CD4-positive, alpha-beta T cell treated with Interleukin-2 at 100 ng/mL for 4 hours (primary cell): ENCODE data around the gene MEIOB.
"Not testable (repeated sequence)": the region's sequence is repeated elsewhere in the genome, so short reads cannot be mapped to it uniquely, and the experiment has no call there.

Experiments used
- DNase-seq: peaks from one replicate; pipeline ENCODE4 v3.0.0-alpha.2; 2020; ENCODE audit warnings: low spot score

MEIOB gene, protein sequence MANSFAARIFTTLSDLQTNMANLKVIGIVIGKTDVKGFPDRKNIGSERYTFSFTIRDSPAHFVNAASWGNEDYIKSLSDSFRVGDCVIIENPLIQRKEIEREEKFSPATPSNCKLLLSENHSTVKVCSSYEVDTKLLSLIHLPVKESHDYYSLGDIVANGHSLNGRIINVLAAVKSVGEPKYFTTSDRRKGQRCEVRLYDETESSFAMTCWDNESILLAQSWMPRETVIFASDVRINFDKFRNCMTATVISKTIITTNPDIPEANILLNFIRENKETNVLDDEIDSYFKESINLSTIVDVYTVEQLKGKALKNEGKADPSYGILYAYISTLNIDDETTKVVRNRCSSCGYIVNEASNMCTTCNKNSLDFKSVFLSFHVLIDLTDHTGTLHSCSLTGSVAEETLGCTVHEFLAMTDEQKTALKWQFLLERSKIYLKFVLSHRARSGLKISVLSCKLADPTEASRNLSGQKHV

GRCh38 chr16:1871974-1872635, at the start of gene MEIOB:
TSS of gene MEIOB (minus strand) at chr16:1872164. CDS start at chr16:1868175, 3,989 bp downstream.
- no peak for DNase-seq

DNA sequence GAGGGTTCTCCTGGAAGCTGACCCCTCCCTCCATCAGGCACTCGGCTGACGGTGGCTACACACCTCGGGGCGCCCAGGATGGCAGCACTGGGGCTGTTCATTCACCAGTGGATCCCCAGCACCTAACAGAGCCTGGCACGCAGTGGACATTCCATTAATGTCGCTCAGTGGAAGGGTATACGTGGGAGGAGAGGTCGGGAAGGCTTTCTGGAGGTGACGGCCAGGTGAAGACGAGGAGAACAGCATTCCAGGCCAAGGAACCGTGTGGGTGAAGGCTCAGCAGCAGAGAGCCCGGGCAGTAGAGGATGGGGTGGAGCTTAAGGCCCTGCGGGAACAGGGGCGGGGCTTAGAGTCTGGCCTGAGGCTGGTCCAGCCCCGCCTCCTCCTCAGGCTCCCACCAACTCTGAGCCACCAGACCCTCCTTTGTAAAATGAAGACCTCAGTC, 48.8 kb upstream of the MEIOB start:
- no peak for DNase-seq

- DNase-seq, result not testable (repeated sequence)
Measured at GRCh38 chr16:1920122-1920521, 48.2 kb upstream of the MEIOB start.

DNA sequence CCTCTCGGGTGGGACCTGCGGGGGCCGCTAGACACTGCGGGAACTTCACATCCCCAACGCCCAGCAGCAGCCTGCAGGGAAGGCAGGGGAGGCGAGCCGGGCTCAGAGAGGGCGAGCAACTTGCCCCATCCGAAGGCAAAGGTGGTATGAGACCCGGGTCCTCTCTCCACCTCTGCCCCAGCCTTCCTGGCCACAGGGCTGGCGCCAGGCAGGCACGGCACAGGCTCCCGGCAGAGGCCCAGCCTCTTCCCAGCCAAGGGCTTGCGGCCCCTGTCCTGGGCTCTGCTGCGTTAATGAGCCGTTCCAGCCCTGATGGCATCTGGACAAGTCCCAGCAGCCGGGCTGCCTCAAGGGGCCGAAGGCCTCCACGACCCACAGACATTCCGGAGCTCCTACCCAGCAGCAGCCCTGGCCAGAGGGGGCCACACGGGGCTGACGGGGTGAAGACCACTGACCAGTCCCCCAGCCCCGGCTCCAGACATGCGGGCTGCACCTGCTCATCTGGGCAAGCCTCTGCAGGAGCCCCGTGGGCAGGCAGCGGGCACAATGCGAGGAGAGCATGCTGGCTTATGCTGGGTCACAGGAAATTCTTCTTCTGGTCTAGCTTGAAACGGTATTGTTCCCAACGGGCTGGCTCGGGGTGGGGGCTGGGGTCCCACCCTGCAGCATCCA, 47.5 kb upstream of the MEIOB start:
- no peak for DNase-seq

- no peak for DNase-seq
Measured at GRCh38 chr16:1918351-1919326, 46.7 kb upstream of the MEIOB start, which contains the start of gene HS3ST6. TSS of gene HS3ST6 (minus strand) at chr16:1918415. CDS start at chr16:1918323, 92 bp downstream.

DNA sequence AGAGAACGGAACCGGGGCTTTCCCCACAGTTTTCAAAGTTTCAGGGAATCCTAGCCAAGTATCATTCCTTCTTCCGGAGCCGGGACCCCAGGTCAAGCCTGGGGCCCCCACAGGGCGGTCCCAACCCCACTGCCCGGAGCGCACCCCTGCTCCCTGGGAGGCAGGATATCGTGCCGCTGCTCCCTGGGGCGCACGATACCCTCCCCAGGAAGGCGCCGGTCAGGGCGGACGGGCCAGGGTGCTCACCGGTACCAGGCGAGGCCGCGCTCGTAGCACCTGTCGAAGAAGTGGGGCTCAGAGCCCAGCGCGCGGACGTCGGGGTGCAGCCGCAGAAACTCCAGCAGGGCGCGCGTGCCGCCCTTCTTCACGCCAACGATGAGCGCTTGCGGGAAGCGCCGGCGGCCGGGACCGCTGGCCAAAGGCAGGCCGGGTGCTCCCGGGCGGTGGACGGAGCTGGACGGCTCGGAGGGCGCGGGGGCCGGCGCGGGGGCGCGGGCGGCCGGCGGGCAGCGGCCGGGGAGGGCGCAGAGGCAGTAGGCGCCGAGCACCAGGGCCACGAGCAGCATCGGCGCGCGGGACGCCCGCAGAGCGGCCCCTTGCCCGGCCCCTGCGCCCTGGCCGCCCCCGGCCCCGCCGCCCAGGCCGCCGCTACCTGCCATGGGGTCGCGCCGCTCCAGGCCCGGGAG, 45.8 kb upstream of the MEIOB start:
- DNase-seq, result no peak

DNA sequence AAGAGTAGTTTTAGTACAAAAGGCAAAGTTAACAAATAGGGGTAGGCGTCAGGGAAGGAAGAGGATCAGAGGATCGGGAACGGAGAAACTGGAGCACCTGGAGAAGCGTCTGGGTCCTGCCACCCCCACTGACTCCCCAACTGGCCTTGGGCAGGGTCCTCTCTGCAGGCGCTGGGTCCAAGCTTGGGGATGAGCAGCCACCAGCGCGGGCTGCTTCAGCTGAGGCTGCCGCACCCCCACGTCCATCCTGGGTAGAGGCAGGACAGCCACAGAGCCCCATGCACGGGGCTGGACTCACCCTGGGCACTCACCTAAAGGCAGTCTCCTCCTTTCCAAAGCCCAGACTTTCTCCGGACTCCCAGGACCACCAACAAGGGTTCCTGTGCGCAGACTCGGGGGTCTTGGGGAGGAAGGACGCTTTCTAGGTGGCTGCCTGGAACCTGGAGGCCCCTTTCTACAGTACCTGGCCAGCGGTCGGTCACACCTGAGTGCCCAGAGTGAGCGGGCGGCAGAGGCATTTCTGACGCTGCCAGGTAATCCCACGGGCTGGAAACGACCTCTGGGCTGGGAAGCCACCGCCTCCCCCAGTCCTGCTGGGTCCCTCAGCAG, 45.2 kb upstream of the MEIOB start:
- no peak for DNase-seq

DNA sequence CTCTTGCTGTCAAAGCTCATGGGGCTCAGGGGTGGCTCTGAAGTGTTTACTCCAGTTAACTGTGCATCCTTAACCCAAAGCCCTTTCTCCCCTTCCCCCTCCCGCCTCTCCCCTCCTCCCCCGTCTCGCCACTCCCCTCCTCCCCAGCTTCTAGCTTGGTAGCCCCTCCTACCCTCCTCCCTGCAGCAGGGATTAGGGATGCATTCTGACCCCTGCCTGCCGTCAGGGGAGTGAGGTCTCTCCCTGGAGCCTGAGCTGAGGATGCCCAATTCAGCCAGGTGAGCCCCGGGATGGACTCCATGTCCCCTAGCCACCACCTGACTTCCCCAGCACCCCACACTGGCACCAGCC, 44.7 kb upstream of the MEIOB start:
- no peak for DNase-seq

DNA sequence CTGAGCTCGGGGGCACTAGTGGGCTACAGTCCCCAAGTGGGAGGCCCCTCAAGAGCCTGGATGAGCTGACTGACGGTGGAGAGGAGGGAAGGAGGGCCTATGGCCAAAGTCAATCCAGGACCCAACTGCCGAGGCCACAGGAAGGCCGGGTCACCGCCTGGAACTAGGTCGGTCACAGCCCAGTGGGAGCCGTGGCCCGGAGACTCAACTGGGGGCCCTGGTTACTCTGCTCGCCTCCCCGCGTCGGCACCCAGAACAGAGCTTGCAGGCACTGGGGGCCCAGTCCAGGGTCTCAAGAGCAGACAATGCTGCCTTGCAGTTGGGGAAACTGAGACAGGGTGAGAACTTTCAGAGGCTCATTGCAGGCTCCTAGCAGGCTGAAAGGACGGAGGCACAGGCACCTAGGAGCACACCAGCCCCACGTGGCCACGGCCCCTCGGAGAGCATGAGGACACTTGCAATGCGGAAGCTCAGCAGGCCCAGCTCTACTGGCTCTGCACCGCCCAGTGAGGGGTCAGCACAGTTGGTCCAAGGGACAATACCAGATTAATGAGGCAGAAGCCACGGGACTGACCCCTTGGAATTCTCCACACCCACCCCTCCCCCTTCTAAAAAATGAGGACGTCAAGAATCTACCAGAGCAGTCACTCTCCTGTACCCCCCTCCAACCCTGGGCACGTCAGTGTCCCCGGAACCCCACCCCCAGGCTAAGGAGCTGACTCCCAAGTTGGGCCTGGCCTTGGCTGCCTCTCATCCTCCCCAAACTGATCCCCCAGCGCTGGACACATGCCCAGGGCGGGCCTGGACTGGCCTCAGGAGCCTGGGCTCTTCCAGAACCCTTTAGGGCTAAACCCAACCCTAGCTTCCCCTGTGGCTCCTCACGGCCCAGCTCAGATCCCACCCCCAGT, 44.0 kb upstream of the MEIOB start:
- DNase-seq, result no peak

DNA sequence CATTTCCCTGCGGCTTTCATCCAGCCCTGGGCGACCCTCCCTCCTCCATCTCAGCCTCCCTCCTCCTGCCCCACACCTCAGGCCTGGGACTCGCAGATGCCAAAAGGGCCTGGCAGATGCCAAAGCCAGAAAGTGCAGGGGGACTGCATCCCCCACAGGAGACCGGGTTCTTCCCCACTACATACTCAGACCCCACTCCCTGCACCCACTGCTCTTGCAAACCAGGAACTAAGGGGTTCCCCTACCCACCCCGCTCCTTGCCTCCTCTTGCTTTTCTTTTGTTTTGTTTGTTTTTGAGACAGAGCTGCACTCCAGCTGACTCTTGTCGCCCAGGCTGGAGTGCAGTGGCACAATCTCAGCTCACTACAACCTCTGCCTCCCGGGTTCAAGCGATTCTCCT, 43.0 kb upstream of the MEIOB start:
- no peak for DNase-seq

DNA sequence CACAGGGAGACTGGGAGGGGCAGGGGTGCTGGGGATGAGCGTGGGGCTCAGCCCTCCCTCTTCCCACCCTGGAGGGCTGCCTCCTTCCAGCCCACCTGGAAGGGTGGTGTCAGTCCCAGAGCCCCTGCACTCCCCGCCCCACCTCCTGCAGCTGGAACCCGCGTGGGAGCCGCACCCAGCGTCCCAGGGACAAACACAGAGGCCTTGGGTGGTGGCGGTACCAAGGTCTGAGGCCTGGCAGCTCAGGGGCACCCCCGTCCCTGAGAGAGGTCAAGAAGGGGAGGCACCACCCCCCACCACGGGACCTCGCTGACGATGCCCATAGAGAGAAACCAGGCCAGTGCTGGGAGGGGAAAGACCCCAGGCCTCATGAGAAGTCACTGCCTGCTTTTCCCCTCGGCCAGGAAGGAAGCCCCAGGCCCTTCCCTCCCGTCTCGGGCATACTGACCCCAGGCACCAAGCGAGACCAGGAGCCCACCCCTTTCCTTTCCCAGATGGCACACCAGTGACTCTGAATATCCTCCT, 42.2 kb upstream of the MEIOB start:
- no peak for DNase-seq

DNA sequence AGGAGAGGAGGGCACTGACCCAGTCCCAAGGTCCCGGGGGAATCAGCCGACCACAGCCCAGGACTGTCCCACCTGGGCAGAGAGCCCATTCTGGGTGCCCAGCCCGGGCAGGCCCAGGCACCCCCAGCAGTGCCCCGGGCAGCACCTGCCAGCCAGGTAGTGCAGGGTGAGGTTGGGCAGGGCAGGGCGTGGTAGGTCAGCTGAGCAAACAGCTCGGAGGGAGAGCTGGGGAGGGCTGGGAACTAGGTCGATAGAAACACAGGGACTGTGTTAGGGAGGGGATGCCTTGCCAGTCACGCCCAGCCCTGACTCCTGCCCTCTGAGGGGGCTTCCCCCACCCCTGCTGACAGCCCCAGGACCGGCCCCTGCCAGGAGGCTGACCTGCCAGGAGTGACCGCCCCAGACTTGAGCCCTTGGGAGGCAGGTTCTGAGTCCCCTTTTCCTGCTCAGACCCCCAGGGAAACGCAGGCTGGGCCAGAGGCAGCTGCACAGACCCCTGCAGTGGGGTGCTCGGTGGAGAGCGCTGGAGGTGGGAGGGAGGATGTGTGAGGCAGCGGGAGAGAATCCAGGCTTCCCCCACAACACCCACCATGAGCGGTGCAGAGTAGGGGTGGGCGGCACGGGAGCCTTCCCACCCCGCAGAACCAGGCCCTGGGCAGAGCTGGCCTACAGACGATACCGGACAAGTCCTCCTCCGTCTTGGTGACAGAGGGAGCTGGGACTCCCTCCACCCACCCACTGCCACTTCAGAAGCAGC, 41.5 kb upstream of the MEIOB start:
- DNase-seq, result no peak

DNA sequence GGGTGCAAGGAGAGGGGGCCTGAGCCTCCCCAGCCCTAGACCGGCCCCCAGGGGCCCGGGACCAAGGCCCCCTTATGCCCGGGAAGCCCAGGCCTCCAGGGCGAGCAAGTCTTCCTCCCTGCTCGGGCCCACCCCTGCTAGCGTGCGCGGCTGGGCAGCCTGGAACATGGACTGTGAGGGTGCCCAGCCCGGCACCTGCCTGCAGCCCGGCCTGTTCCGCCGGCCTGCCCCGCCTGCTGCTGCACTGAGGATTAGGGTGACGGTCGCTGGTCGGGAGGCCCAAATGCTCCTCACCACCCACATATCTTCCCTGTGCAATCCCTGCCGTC, 40.2 kb upstream of the MEIOB start:
- DNase-seq, result no peak

GRCh38 chr16:1911467-1912214, 39.7 kb upstream of the MEIOB start:
- DNase-seq, result no peak

DNA sequence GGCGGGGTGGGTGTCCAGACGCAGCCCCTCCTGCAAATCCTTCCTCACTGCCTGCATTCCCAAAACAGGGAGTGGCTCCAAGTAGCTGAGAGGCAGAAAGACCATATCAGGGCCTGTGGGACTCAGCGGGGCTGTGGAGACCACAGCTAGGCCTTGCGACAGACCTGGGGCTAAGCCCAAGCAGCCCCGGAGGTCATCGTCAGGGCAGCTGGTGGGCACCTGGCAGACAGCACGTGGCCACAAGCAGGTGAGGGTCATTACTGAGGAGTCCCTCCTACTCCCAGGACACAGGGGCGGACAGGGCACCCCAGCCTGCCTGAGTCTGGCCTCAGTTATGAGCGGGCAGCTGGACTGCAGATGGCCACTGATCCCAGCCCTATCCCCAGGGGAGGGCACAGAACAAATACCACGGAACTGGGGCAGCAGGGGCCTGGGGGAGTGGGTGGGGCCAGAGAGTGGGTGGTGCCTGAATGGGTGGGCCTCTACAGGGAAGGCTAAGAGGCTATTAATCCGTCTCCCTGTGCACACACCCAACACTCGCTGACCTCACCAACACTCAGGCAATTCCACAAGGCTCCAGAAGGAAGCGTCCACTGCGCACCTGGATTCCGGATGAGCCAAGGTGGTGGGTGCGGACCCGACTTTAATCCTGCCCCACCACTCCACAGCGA, 37.7 kb upstream of the MEIOB start:
- DNase-seq, result no peak

DNA sequence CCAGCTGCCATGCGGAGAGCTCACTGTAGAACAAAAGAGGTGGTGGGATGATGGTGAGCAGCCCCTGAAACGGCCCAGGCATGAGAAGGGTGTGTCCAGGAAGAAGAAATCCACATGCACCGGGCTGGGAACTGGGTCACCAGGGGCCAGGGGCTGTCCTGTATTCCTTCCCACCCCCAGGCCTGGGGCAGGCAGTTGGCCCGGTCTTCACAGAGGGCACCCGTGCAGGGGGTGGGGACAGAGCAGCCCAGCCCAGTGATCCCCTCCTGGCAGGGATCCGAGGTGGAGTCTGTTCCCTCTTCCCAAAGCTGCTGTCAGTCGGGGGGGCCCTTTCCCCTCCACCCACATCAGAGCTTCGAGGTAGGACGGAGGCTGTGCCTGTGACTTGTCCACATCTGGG, 37.0 kb upstream of the MEIOB start:
- no peak for DNase-seq

GRCh38 chr16:1908184-1908583, 36.2 kb upstream of the MEIOB start:
- DNase-seq, result no peak
